ENCODE results near the gene PAXIP1.
A peak's percentile ranks its signal among the peaks of the same experiment; 100 is the strongest.

The PAXIP1 gene

DNA sequence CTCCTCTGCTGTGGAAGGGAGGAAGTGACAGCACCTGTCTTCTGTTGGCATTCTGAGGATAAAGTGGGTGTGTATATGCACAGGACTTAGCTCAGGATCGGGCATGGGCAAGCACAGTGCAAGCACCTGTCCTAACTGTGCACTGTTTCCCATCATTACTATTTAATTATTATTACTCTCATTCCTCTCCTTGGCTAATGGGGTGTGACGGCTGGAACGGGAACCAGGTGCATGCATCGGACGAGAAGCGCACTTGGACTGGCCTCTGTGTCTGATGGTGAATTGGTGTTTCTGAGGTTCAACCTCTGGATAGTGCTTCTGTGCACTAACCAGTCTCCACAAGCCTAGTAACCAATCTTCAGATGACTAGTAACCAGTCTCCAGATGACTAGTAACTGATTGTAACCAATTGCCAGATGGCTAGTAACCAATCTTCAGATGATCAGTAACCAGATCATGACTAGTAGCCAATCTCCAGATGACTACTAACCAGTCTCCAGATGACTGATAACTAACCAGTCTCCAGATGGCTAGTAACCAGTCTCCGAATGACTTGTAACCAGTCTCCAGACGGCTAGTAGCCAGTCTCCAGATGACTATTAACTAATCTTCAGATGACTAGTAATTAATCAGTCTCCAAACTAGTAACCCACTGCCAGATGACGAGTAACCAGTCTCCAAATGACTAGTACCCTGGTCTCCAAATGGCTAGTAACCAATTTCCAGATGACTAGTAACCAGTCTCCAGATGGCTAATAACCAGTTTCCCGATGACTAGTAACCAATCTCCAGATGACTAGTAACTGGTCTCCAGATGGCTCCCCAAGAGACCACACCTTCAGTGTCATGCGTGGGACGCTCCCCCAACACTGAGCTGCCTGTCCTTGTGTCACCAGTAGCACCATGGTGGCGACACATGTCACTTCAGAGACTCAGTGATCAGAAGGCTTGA, 85.8 kb downstream of the PAXIP1 start:
- Histone ChIP-seq H3K9me3 (replicated peaks in 1 of 2; ENCODE audit: control insufficient read depth in 2 of 2, insufficient read depth in 1 of 2, low read depth in 1 of 2, low read length in 2 of 2) (no peaks in the 10 kb centered on the region), H3K23ac (ENCODE audit: low read depth, low read length, poor library complexity) (no peak overlapping the region), H2BK120ac (ENCODE audit: low read depth, low read length) (no peak overlapping the region), H3K36me3 (replicated peaks in 1 of 2; ENCODE audit: control insufficient read depth in 2 of 2, insufficient read depth in 2 of 2, low read length in 2 of 2) (no peaks in the 10 kb centered on the region), H3K27ac (replicated peaks; ENCODE audit: low read length) (no peak overlapping the region), H3K9ac (ENCODE audit: low read depth, low read length, poor library complexity) (no peak overlapping the region), H3K14ac (ENCODE audit: low read length) (peak overlapping the region; percentile 76), H3K4ac (ENCODE audit: low read length) (no peak overlapping the region), H3K27me3 (ENCODE audit: control insufficient read depth in 3 of 3, insufficient read depth in 3 of 3, low read depth in 1 of 3, low read length in 3 of 3) (peaks cover 3 to 30% (median 12%) of the 10 kb centered on the region in 3 experiments), H2BK15ac (ENCODE audit: low read length) (no peak overlapping the region), H2AFZ (ENCODE audit: low read length) (no peak overlapping the region), H2BK5ac (ENCODE audit: low read length) (no peak overlapping the region), H2AK5ac (ENCODE audit: low read depth, low read length) (no peak overlapping the region), H3K4me2 (ENCODE audit: insufficient read depth, low read length, poor library complexity, severe bottlenecking) (no peak overlapping the region), H2BK12ac (ENCODE audit: low read length) (no peak overlapping the region), H3K4me1 (ENCODE audit: control insufficient read depth in 2 of 2, insufficient read depth in 1 of 2, low read depth in 1 of 2, low read length in 2 of 2) (peaks cover 2 to 5% of the 10 kb centered on the region in 2 donors), H3K18ac (ENCODE audit: low read length) (no peak overlapping the region), H4K8ac (ENCODE audit: low read depth, low read length) (no peak overlapping the region), H3K79me1 (ENCODE audit: low read depth, low read length) (no peaks in the 10 kb centered on the region), H3K4me3 (ENCODE audit: low read length in 2 of 2) (no peak overlapping the region), H4K91ac (ENCODE audit: low read depth, low read length, poor library complexity) (no peak overlapping the region)
- DNase-seq (ENCODE audit: low spot score): no peak
- no CpG with 5 or more reads among the region's 13 CpGs for WGBS, 2 donors (ENCODE audit: extremely low coverage in 2 of 2, insufficient read length in 2 of 2, insufficient replicate concordance in 1 of 2)

DNA sequence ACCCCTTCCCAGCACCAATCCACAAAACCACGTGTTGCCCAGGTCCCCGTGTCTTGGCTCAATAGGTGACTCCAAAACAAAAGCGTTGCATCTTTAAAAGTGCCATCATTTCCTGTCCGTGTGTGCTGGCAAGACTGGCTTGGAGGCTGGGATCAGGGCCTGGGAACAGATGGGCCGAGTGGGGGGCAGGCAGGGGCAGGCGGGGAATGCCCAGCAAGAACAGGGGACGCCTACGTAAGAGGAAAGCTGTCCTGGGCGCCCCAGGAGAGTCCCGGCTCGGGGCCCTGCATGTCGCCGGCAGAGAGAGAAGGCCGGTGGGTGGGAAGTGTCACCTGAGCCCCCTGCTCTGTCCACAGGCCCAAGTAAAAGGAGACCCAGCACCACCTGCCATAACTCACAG, 86.5 kb downstream of the PAXIP1 start:
- H3K9me3 ChIP-seq (replicated peaks in 1 of 2; ENCODE audit: control insufficient read depth in 2 of 2, insufficient read depth in 1 of 2, low read depth in 1 of 2, low read length in 2 of 2): no peaks in the 10 kb centered on the region

DNA sequence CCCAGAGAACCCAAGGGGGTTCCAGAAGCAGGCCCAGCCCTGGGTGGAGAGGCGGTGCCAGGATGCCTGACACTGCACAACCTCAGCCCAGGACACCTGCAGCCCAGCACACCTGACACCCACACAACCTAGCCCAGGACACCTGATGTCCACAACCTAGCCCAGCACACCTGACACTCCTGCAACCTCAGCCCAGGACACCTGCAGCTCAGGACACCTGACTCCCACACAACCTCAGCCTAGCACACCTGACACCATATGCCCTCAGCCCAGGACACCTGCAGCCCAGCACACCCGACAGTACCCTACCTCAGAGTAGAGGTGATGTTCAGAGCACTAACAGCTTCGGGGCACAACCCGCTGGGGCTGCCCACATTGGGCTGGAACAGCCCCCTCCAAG, 87.3 kb downstream of the PAXIP1 start:
- H2BK15ac ChIP-seq (ENCODE audit: low read length): no peak overlapping the region
- no peak for DNase-seq (ENCODE audit: low spot score)
- peak overlapping the region; percentile 36 for H2AK5ac ChIP-seq (ENCODE audit: low read depth, low read length)
- no peak overlapping the region for H3K4me2 ChIP-seq (ENCODE audit: insufficient read depth, low read length, poor library complexity, severe bottlenecking)
- no CpG with 5 or more reads among the region's 4 CpGs for WGBS, 2 donors (ENCODE audit: extremely low coverage in 2 of 2, insufficient read length in 2 of 2, insufficient replicate concordance in 1 of 2)
- no peak overlapping the region for H3K4me3 ChIP-seq (ENCODE audit: low read length in 2 of 2)
- no peaks in the 10 kb centered on the region for H3K79me1 ChIP-seq (ENCODE audit: low read depth, low read length)
- peaks cover 0 to 3% of the 10 kb centered on the region in 2 donors for H3K9me3 ChIP-seq (replicated peaks in 1 of 2; ENCODE audit: control insufficient read depth in 2 of 2, insufficient read depth in 1 of 2, low read depth in 1 of 2, low read length in 2 of 2)
- H3K27ac ChIP-seq (replicated peaks; ENCODE audit: low read length): no peak overlapping the region
- H3K18ac ChIP-seq (ENCODE audit: low read length): no peak overlapping the region
- no peak overlapping the region for H4K8ac ChIP-seq (ENCODE audit: low read depth, low read length)
- H2BK5ac ChIP-seq (ENCODE audit: low read length): no peak overlapping the region
- no peaks in the 10 kb centered on the region for H3K36me3 ChIP-seq (replicated peaks in 1 of 2; ENCODE audit: control insufficient read depth in 2 of 2, insufficient read depth in 2 of 2, low read length in 2 of 2)
- peak overlapping the region; percentile 31 for H3K9ac ChIP-seq (ENCODE audit: low read depth, low read length, poor library complexity)
- peak overlapping the region; percentile 63 for H2BK12ac ChIP-seq (ENCODE audit: low read length)
- H4K91ac ChIP-seq (ENCODE audit: low read depth, low read length, poor library complexity): no peak overlapping the region
- H3K27me3 ChIP-seq (ENCODE audit: control insufficient read depth in 3 of 3, insufficient read depth in 3 of 3, low read depth in 1 of 3, low read length in 3 of 3): peaks cover 3 to 30% (median 12%) of the 10 kb centered on the region in 3 experiments
- peaks cover 2 to 5% of the 10 kb centered on the region in 2 donors for H3K4me1 ChIP-seq (ENCODE audit: control insufficient read depth in 2 of 2, insufficient read depth in 1 of 2, low read depth in 1 of 2, low read length in 2 of 2)
- no peak overlapping the region for H3K14ac ChIP-seq (ENCODE audit: low read length)
- no peak overlapping the region for H3K4ac ChIP-seq (ENCODE audit: low read length)
- H2BK120ac ChIP-seq (ENCODE audit: low read depth, low read length): no peak overlapping the region
- H2AFZ ChIP-seq (ENCODE audit: low read length): no peak overlapping the region
- H3K23ac ChIP-seq (ENCODE audit: low read depth, low read length, poor library complexity): peak overlapping the region; percentile 83

More for the DNA sequence above, 86.5 kb downstream of the PAXIP1 start:
- Histone ChIP-seq H2BK5ac (ENCODE audit: low read length) (no peak overlapping the region), H2BK120ac (ENCODE audit: low read depth, low read length) (no peak overlapping the region), H4K91ac (ENCODE audit: low read depth, low read length, poor library complexity) (no peak overlapping the region), H3K4ac (ENCODE audit: low read length) (no peak overlapping the region), H3K23ac (ENCODE audit: low read depth, low read length, poor library complexity) (no peak overlapping the region), H3K18ac (ENCODE audit: low read length) (no peak overlapping the region), H4K8ac (ENCODE audit: low read depth, low read length) (no peak overlapping the region), H2BK12ac (ENCODE audit: low read length) (no peak overlapping the region), H3K27ac (replicated peaks; ENCODE audit: low read length) (no peak overlapping the region), H3K4me1 (ENCODE audit: control insufficient read depth in 2 of 2, insufficient read depth in 1 of 2, low read depth in 1 of 2, low read length in 2 of 2) (peaks cover 2 to 5% of the 10 kb centered on the region in 2 donors), H3K4me3 (ENCODE audit: low read length in 2 of 2) (no peak overlapping the region), H2BK15ac (ENCODE audit: low read length) (no peak overlapping the region), H3K9ac (ENCODE audit: low read depth, low read length, poor library complexity) (no peak overlapping the region), H3K14ac (ENCODE audit: low read length) (peak overlapping the region; percentile 76), H3K79me1 (ENCODE audit: low read depth, low read length) (no peaks in the 10 kb centered on the region), H3K4me2 (ENCODE audit: insufficient read depth, low read length, poor library complexity, severe bottlenecking) (no peak overlapping the region), H3K36me3 (replicated peaks in 1 of 2; ENCODE audit: control insufficient read depth in 2 of 2, insufficient read depth in 2 of 2, low read length in 2 of 2) (no peaks in the 10 kb centered on the region), H3K27me3 (ENCODE audit: control insufficient read depth in 3 of 3, insufficient read depth in 3 of 3, low read depth in 1 of 3, low read length in 3 of 3) (peaks cover 3 to 30% (median 12%) of the 10 kb centered on the region in 3 experiments), H2AK5ac (ENCODE audit: low read depth, low read length) (no peak overlapping the region), H2AFZ (ENCODE audit: low read length) (no peak overlapping the region)
- WGBS, 2 donors (ENCODE audit: extremely low coverage in 2 of 2, insufficient read length in 2 of 2, insufficient replicate concordance in 1 of 2): no CpG with 5 or more reads among the region's 14 CpGs
- no peak for DNase-seq (ENCODE audit: low spot score)

GRCh38 chr7:154914996-154915380, 87.9 kb downstream of the PAXIP1 start:
- Histone ChIP-seq H3K23ac (ENCODE audit: low read depth, low read length, poor library complexity) (peak overlapping the region; percentile 34), H3K79me1 (ENCODE audit: low read depth, low read length) (no peaks in the 10 kb centered on the region), H3K18ac (ENCODE audit: low read length) (no peak overlapping the region), H3K4me2 (ENCODE audit: insufficient read depth, low read length, poor library complexity, severe bottlenecking) (no peak overlapping the region), H3K4ac (ENCODE audit: low read length) (no peak overlapping the region), H3K4me1 (ENCODE audit: control insufficient read depth in 2 of 2, insufficient read depth in 1 of 2, low read depth in 1 of 2, low read length in 2 of 2) (peaks cover 2 to 5% of the 10 kb centered on the region in 2 donors), H4K8ac (ENCODE audit: low read depth, low read length) (no peak overlapping the region), H2AFZ (ENCODE audit: low read length) (no peak overlapping the region), H3K4me3 (ENCODE audit: low read length in 2 of 2) (no peak overlapping the region), H2AK5ac (ENCODE audit: low read depth, low read length) (no peak overlapping the region), H2BK15ac (ENCODE audit: low read length) (no peak overlapping the region), H2BK120ac (ENCODE audit: low read depth, low read length) (no peak overlapping the region), H3K36me3 (replicated peaks in 1 of 2; ENCODE audit: control insufficient read depth in 2 of 2, insufficient read depth in 2 of 2, low read length in 2 of 2) (no peaks in the 10 kb centered on the region), H3K27ac (replicated peaks; ENCODE audit: low read length) (no peak overlapping the region), H3K27me3 (ENCODE audit: control insufficient read depth in 3 of 3, insufficient read depth in 3 of 3, low read depth in 1 of 3, low read length in 3 of 3) (peaks cover 3 to 25% (median 12%) of the 10 kb centered on the region in 3 experiments), H2BK12ac (ENCODE audit: low read length) (no peak overlapping the region), H3K9me3 (replicated peaks in 1 of 2; ENCODE audit: control insufficient read depth in 2 of 2, insufficient read depth in 1 of 2, low read depth in 1 of 2, low read length in 2 of 2) (peaks cover 0 to 3% of the 10 kb centered on the region in 2 donors), H3K9ac (ENCODE audit: low read depth, low read length, poor library complexity) (no peak overlapping the region), H4K91ac (ENCODE audit: low read depth, low read length, poor library complexity) (no peak overlapping the region), H3K14ac (ENCODE audit: low read length) (no peak overlapping the region), H2BK5ac (ENCODE audit: low read length) (no peak overlapping the region)
- WGBS, 2 donors (ENCODE audit: extremely low coverage in 2 of 2, insufficient read length in 2 of 2, insufficient replicate concordance in 1 of 2): no CpG with 5 or more reads among the region's 18 CpGs
- no peak for DNase-seq (ENCODE audit: low spot score)

Data from neuronal stem cell (in vitro differentiated cells).